K562 (cell line): ENCODE measurements around the gene GLRX5. TPM values are rescaled to one million over a fixed set of nuclear protein-coding genes. Genes with fewer than 3 reads are reported as not detected.
A peak's percentile ranks its signal among the peaks of the same experiment; 100 is the strongest.

Experiments used
- ATAC-seq: fragments of 200-7000 bp; cut with Tn5 transposase; 3 replicates; pipeline ENCODE4 v1.9.1; 2020; ENCODE audit warnings: moderate library complexity
- BruUV-seq: library from RNA; stranded (reverse); fragments of 400-500 nt; replicated peaks from 2 replicates; lab custom pipeline; 2021; lab: Mats Ljungman, UMichigan
- CTCF ChIA-PET: fragments of 300-600 bp; formaldehyde crosslinking; extraction: SDS; loops from one replicate; lab custom pipeline; 2021; ENCODE audit warnings: low intra/inter-chr PET ratio; lab: Yijun Ruan, JAX
- POLR2A ChIA-PET: fragments of 300-600, 350-650 bp; sonication (Branson Sonifier 250); formaldehyde crosslinking; extraction: SDS; loops from one replicate; lab custom pipeline; 2021; ENCODE audit warnings: antibody characterized with exemption, inconsistent platforms; lab: Yijun Ruan, JAX
- DNase-seq, 4 experiments: peaks; one replicate each; pipeline versions ENCODE4 v3.0.0 to v3.0.0-alpha.2; 2011 to 2018; ENCODE audit warnings: low spot score in 3 of 4, mixed read lengths in 3 of 4; ENCODE audit errors: extremely low read depth in 1 of 4
- FAIRE-seq: peaks from 2 replicates; lab custom pipeline; 2011; peaks lifted over from hg19 to GRCh38; lab: Jason Lieb, UNC
- H2AFZ ChIP-seq: 2 replicates; pipeline ENCODE4 v1.6.0; 2011; ENCODE audit warnings: low read depth, low read length, control low read depth, inconsistent platforms
- H3K27ac ChIP-seq: fragments of 200-600 bp; 3 replicates; pipeline ENCODE4 v1.8.0; 2011; ENCODE audit warnings: low read depth, mild to moderate bottlenecking, control low read depth, inconsistent platforms, low read length, moderate library complexity, mixed read lengths; ENCODE audit errors: extremely low read depth
- H3K27me3 ChIP-seq, 2 experiments: fragments of 300-600 bp in 1 of 2; 2 replicates in 1 of 2; 3 replicates in 1 of 2; pipeline versions ENCODE4 v1.6.0 to v1.8.0; 2011; ENCODE audit warnings: inconsistent platforms in 2 of 2, low read length in 2 of 2, mild to moderate bottlenecking in 1 of 2, mixed read lengths in 1 of 2, moderate library complexity in 1 of 2; ENCODE audit not compliant: control insufficient read depth in 2 of 2, insufficient read depth in 2 of 2
- H3K36me3 ChIP-seq: fragments of 300-600 bp; 3 replicates; pipeline ENCODE4 v1.8.0; 2011; ENCODE audit warnings: mild to moderate bottlenecking, low read length, inconsistent platforms; ENCODE audit not compliant: control insufficient read depth, insufficient read depth
- H3K4me1 ChIP-seq, 2 experiments: fragments of 200-600 bp in 1 of 2; replicated peaks in 1 of 2; 2 replicates in 1 of 2; 3 replicates in 1 of 2; pipeline versions ENCODE4 v1.5.1 to v1.8.0; 2011; ENCODE audit warnings: inconsistent platforms in 2 of 2, low read length in 2 of 2, mild to moderate bottlenecking in 1 of 2, mixed read lengths in 1 of 2, moderate library complexity in 1 of 2; ENCODE audit not compliant: control insufficient read depth in 2 of 2, insufficient read depth in 2 of 2
- H3K4me2 ChIP-seq: 2 replicates; pipeline ENCODE4 v1.6.1; 2011; ENCODE audit warnings: low read length, control low read depth, inconsistent platforms, mixed read lengths; ENCODE audit not compliant: insufficient read depth
- H3K4me3 ChIP-seq: fragments of 200-600 bp; sonication (generic), shearing (Covaris generic); 2 replicates; pipeline ENCODE4 v1.5.1; 2016; ENCODE audit warnings: control low read depth, inconsistent platforms
- H3K79me2 ChIP-seq: fragments of 200-600 bp; 3 replicates; pipeline ENCODE4 v1.8.0; 2011; ENCODE audit warnings: low read length, inconsistent platforms; ENCODE audit not compliant: control insufficient read depth, insufficient read depth
- H3K9ac ChIP-seq, 2 experiments: 2 replicates each; pipeline versions ENCODE4 v1.6.0 to v1.6.1; 2011; ENCODE audit warnings: low read depth in 2 of 2, low read length in 2 of 2, control low read depth in 1 of 2, inconsistent platforms in 1 of 2, mild to moderate bottlenecking in 1 of 2, mixed read lengths in 1 of 2; ENCODE audit not compliant: insufficient read depth in 1 of 2
- H3K9me1 ChIP-seq: one replicate; pipeline ENCODE4 v1.6.0; 2011; ENCODE audit warnings: inconsistent platforms, mild to moderate bottlenecking, low read length, moderate library complexity; ENCODE audit not compliant: control insufficient read depth, insufficient read depth
- H3K9me3 ChIP-seq: replicated peaks from 2 replicates; pipeline ENCODE4 v1.5.1; 2011; ENCODE audit warnings: low read depth, low read length, inconsistent platforms; ENCODE audit not compliant: control insufficient read depth, insufficient read depth
- H4K20me1 ChIP-seq: replicated peaks from 2 replicates; pipeline ENCODE4 v1.6.1; 2011; ENCODE audit warnings: low read length, inconsistent platforms, mixed read lengths; ENCODE audit not compliant: control insufficient read depth, insufficient read depth
- CTBP1 ChIP-seq: fragments of 450-650 bp; IDR thresholded peaks from 2 replicates; pipeline ENCODE4 v1.6.1; 2016; ENCODE audit warnings: borderline replicate concordance
- FUS ChIP-seq: fragments of 200-400 bp; formaldehyde crosslinking; optimal IDR thresholded peaks from 2 replicates; pipeline ENCODE3; 2017; ENCODE audit warnings: low read depth, low read length
- MEIS2 ChIP-seq: fragments of 450-650 bp; IDR thresholded peaks from 2 replicates; pipeline ENCODE4 v1.6.1; 2014; ENCODE audit warnings: mild to moderate bottlenecking; ENCODE audit not compliant: partially characterized antibody
- MTA3 ChIP-seq: fragments of 450-650 bp; formaldehyde crosslinking; IDR thresholded peaks from 2 replicates; pipeline ENCODE4 v1.6.1; 2017; ENCODE audit warnings: mild to moderate bottlenecking, borderline replicate concordance
- POLR2AphosphoS5 ChIP-seq: IDR thresholded peaks from 2 replicates; pipeline ENCODE4 v1.6.1; 2011; ENCODE audit warnings: mild to moderate bottlenecking, low read depth, low read length, moderate library complexity; ENCODE audit not compliant: control insufficient read depth, insufficient read depth
- YY1 ChIP-seq, 3 experiments: IDR thresholded peaks; 2 replicates each; pipeline ENCODE4 v1.6.1; 2011; ENCODE audit warnings: low read length in 2 of 3, mild to moderate bottlenecking in 2 of 3, moderate library complexity in 2 of 3, borderline replicate concordance in 1 of 3, control low read depth in 1 of 3, low read depth in 1 of 3; ENCODE audit not compliant: insufficient read depth in 3 of 3, insufficient replicate concordance in 2 of 3, control insufficient read depth in 1 of 3, insufficient read length in 1 of 3; ENCODE audit errors: extremely low read depth in 1 of 3
- ZBTB17 ChIP-seq: fragments of 450-650 bp; formaldehyde crosslinking; IDR thresholded peaks from 2 replicates; pipeline ENCODE4 v1.4.0; 2020; ENCODE audit warnings: mild to moderate bottlenecking
- WGBS: fragments of 100-300 bp; shearing (Covaris generic); methylation state at CpG from one replicate; pipeline ENCODE4 v1.1.6; 2016; ENCODE audit warnings: low coverage, mixed read lengths; ENCODE audit not compliant: insufficient coverage; ENCODE audit errors: missing lambda C conversion rate; 5-methylcytosine and 5-hydroxymethylcytosine counted together
- in situ Hi-C: fragments of 300-500 bp; cut with MboI; formaldehyde crosslinking; loops from 4 replicates; pipeline ENCODE4 v1.15.0; 2018; ENCODE audit warnings: inconsistent platforms, mixed read lengths
- intact Hi-C: fragments of 100-400 bp; cut with micrococcal nuclease; formaldehyde crosslinking; loops from 2 replicates; pipeline ENCODE4 v1.14.2; 2022
- polyA plus RNA-seq, 8 experiments: library from polyadenylated mRNA; depleted of rRNA in 4 of 8; stranded (reverse) in 5 of 8; unstranded in 3 of 8; fragments of >200 nt; fragmentation: Nextera tagmentation in 2 of 8; fragmentation: Illumina TruSeq in 1 of 8; extraction: Ambion mirVana in 2 of 8; extraction: Trizol in 1 of 8; gene quantifications; 2 replicates each; pipeline versions ENCODE4 v1.2.1 to v1.2.3, GENCODE V29; 2011 to 2014; ENCODE audit warnings: inconsistent platforms in 1 of 8, missing spikeins in 1 of 8
- total RNA-seq, 7 experiments: library from RNA; depleted of rRNA in 6 of 7; stranded (reverse); fragments of >200 nt in 6 of 7; fragmentation: Illumina TruSeq in 2 of 7; extraction: Trizol in 2 of 7; gene quantifications; 2 replicates each; pipeline versions ENCODE4 v1.2.1 to v1.2.3, GENCODE V29; 2011 to 2021; ENCODE audit warnings: low replicate concordance in 1 of 7
- TF ChIP-seq, protein P1 (sequence below): sonication (generic); formaldehyde crosslinking; IDR thresholded peaks from 2 replicates; pipeline ENCODE4 v1.8.0; 2022; ENCODE audit warnings: missing genetic modification reagents, mild to moderate bottlenecking, moderate library complexity, borderline replicate concordance
- TF ChIP-seq, protein P2 (sequence below), 3 experiments: fragments of 200-800 bp in 1 of 3; sonication (Bioruptor generic) in 1 of 3; sonication (generic) in 1 of 3; formaldehyde crosslinking in 1 of 3; IDR thresholded peaks; 2 replicates each; pipeline versions ENCODE4 v1.6.1 to v1.8.0; 2016 to 2022; ENCODE audit warnings: mild to moderate bottlenecking in 2 of 3, missing compliant biosample characterization in 2 of 3, missing genetic modification characterization in 2 of 3, missing genetic modification reagents in 1 of 3

Gene GLRX5
- total and polyA plus RNA-seq, 9 of the 15 experiments (the other 6 are each of a cell fraction or from before 2014, with no cell fraction given), result 16.7 to 96.8 (median 66.8) TPM

DNA sequence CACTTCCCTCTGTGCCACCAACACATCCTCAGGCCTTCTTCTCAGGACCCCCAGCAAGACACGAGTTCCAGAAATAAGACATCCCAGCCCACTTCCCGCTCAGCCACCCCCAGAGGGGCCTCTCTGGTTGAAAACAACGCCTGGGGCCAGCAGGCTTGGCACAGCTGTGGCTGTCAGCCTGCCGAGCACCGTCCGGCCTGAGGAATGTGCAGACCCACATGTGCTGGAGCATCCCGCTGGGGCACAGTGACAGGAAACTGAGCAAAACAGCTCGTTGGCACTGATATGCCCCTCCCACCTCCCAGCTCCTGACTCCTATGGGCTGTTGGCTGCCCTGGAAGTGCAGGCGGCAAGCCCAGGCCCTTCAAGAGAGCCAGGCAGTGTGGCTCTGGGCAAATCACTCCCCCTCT lies 19.8 kb upstream of the GLRX5 start:
- BruUV-seq, result no TSS peak
- H3K9ac ChIP-seq, result no peak overlapping the region
- no peak overlapping the region for H2AFZ ChIP-seq
- H3K4me1 ChIP-seq, result peaks cover 17 to 27% of the 10 kb centered on the region in 2 experiments
- no peak for TF ChIP-seq POLR2AphosphoS5
- TF ChIP-seq, all 486 proteins: peak for 0
- POLR2A ChIA-PET, result no interaction called here
- Histone ChIP-seq H3K79me2 (no peaks in the 10 kb centered on the region), H3K36me3 (no peaks in the 10 kb centered on the region), H3K4me2 (no peak overlapping the region), H3K27me3 (no peaks in the 10 kb centered on the region), H3K4me3 (no peak overlapping the region), H4K20me1 (no peaks in the 10 kb centered on the region), H3K9me1 (no peaks in the 10 kb centered on the region), H3K27ac (no peak overlapping the region), H3K9me3 (no peaks in the 10 kb centered on the region)
- no peak for DNase-seq
- FAIRE-seq, result no peak
- WGBS, result 80% methylated on average over 5 of the region's 9 CpGs
- no peak for ATAC-seq
- in situ Hi-C loops (no loop called here), intact Hi-C loops (no loop called here)
- CTCF ChIA-PET, result no interaction called here

DNA sequence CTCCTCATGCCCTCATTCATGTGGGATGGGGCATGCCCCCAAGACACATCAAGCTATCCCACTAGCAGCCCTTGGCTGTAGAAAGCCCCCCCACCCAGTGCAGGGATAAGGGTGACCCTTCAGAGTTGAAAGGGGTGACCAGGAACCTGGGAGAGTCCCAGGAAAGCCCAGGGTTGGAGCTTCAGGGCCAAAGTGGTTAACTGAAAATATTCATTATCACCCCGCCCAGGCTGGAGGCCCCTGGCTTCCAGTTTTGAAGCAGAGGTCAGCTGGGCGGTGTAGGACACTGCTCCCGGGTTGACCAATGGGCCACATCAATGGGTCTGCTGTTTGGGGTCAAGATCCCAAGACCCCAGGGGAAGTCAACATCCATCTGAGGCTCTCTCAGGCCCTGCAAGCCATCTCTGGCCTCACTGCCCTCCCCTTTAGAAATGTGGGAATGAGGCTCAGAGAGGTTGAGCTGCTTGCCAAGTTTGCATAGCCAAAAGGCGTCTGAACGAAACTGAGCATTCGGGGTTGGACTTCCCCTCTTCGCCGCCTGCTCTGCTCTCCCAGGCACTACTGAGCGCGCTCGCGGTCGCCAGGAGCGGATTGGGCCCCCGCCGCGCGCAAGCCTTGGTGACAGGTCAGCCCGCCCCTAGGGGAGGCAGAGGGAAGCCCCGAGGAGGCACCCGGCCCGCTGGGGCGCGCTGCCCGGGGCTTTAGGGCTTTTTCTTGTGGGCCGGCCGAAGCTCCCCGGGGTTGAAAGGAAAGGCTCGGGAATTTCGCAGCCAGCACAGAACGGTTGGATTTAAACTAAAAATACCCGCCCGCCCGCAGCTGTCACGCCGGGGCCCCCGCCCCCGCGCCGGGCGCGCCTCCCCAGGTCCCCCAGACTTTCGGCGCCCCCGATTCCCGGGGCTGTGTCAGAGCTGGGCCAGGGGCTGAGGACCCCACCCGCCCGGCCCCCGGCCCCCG lies 19.0 kb upstream of the GLRX5 start:
- Histone ChIP-seq H3K9me3 (no peaks in the 10 kb centered on the region), H3K9me1 (no peaks in the 10 kb centered on the region), H3K36me3 (no peaks in the 10 kb centered on the region), H3K9ac (peak overlapping the region; percentile 48 to 85), H2AFZ (peak overlapping the region; percentile 81), H3K79me2 (no peaks in the 10 kb centered on the region), H3K4me2 (peak overlapping the region; percentile 78), H4K20me1 (no peaks in the 10 kb centered on the region), H3K4me3 (peak overlapping the region; percentile 42), H3K27ac (no peak overlapping the region; the same call in 2 of the 3 replicates), H3K27me3 (no peaks in the 10 kb centered on the region), H3K4me1 (peaks cover 17 to 27% of the 10 kb centered on the region in 2 experiments)
- DNase-seq, result peak; percentile 71 to 76 (median 74)
- ChIA-PET POLR2A (no interaction called here), CTCF (no interaction called here)
- intact Hi-C loops, result no loop called here
- WGBS, result 2% methylated on average over 13 of the region's 50 CpGs
- ATAC-seq, result peak; percentile 97
- TSS peak; percentile 39 for BruUV-seq
- in situ Hi-C loops, result no loop called here
- FAIRE-seq, result no peak
- TF ChIP-seq YY1 (IDR thresholded peaks at IDR 0.05; ENCODE audit: borderline replicate concordance in 1 of 3, control insufficient read depth in 1 of 3, extremely low read depth in 1 of 3, insufficient read depth in 3 of 3, insufficient read length in 1 of 3, insufficient replicate concordance in 2 of 3, low read depth in 1 of 3, low read length in 2 of 3) (peak in 1 of 3 experiments; percentile 17), CTBP1 (0 out of 2 replicates have a peak, but pooled peaks have one; percentile 25), MEIS2 (peak; percentile 24), ZBTB17 (CRISPR knock-in tag) (peak; percentile 42; the same call in 1 of the 2 replicates), FUS (no peak), MTA3 (no peak)
- TF ChIP-seq, protein P1, sequence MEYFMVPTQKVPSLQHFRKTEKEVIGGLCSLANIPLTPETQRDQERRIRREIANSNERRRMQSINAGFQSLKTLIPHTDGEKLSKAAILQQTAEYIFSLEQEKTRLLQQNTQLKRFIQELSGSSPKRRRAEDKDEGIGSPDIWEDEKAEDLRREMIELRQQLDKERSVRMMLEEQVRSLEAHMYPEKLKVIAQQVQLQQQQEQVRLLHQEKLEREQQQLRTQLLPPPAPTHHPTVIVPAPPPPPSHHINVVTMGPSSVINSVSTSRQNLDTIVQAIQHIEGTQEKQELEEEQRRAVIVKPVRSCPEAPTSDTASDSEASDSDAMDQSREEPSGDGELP (CRISPR knock-in tag), result 0 out of 2 replicates have a peak, but pooled peaks have one; percentile 26
- TF ChIP-seq, protein P2, sequence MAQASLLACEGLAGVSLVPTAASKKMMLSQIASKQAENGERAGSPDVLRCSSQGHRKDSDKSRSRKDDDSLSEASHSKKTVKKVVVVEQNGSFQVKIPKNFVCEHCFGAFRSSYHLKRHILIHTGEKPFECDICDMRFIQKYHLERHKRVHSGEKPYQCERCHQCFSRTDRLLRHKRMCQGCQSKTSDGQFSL (CRISPR knock-in tag; IDR thresholded peaks at IDR 0.05), result 0 out of 2 replicates have a peak, but pooled peaks have one; percentile 21
- TF ChIP-seq, protein P2 (tag; IDR thresholded peaks at IDR 0.05), result no peak
